ENCODE data around the gene CD101.
A peak's percentile ranks its signal among the peaks of the same experiment; 100 is the strongest.

CD101 gene

GRCh38 chr1:117010310-117010969 lies 8.9 kb downstream of the CD101 start:
- intact Hi-C loops (cut with DNase I) = no loop called here
- no peak for DNase-seq

DNA sequence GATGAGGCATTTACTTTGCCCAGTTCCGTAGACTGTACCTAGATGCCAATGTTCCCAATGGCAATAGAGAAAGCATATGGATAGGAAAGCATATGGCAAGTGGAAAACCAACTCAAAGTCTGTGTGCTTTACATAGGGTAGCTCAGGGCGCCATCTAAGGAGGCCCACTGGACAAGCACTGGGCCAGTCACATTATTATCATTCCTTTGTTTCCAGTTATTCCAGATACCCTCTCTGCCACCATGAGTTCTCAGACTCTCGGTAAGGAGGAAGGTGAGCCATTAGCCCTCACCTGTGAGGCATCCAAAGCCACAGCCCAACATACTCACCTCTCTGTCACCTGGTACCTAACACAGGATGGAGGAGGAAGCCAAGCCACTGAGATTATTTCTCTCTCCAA lies 9.8 kb downstream of the CD101 start:
- DNase-seq = no peak
- intact Hi-C loops (cut with DNase I) = no loop called here

DNA sequence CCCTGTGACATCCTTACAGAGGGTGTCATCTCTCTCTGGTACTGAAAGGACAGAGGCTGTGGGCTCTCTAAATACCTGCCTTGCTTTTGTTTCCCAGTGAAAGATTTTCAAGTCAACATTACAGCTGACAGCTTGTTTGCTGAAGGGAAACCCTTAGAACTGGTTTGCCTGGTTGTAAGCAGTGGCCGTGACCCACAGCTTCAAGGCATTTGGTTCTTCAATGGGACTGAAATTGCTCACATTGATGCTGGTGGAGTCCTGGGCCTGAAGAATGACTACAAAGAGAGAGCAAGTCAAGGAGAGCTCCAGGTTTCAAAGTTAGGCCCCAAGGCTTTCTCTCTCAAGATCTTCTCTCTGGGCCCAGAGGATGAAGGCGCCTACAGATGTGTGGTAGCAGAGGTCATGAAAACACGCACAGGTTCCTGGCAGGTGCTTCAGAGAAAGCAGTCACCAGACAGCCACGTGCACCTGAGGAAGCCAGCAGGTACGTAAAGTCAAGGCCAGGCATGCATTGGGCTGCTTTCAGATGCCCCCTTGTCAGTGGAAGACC lies 11.8 kb downstream of the CD101 start:
- DNase-seq = no peak
- intact Hi-C loops (cut with DNase I) = no loop called here

- DNase-seq = no peak
- intact Hi-C loops (cut with DNase I) = no loop called here
These were observed 12.6 kb downstream of the CD101 start for GRCh38 chr1:117014209-117014608.

- intact Hi-C loops (cut with DNase I) = no loop called here
- DNase-seq = no peak
These were observed 14.2 kb downstream of the CD101 start for GRCh38 chr1:117015724-117016123.

DNA sequence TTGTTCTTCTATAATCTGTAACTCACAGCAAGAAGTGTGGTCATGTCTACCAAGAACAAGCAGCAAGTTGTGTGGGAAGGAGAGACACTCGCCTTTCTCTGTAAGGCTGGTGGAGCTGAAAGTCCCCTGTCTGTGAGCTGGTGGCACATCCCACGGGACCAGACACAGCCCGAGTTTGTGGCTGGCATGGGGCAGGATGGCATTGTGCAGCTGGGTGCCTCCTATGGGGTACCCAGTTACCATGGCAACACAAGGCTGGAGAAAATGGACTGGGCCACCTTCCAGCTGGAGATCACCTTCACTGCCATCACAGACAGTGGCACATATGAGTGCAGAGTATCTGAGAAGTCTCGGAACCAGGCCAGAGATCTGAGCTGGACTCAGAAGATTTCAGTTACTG lies 15.5 kb downstream of the CD101 start:
- intact Hi-C loops (cut with DNase I) = no loop called here
- DNase-seq = peak in 5 of 10 donors; percentile 17 to 85 (median 75)

- intact Hi-C loops (cut with DNase I) = no loop called here
- peak in 5 of 10 donors; percentile 22 to 78 (median 33) for DNase-seq
These were observed 16.1 kb downstream of the CD101 start for GRCh38 chr1:117017648-117018047.

GRCh38 chr1:117020526-117021156 lies 19.1 kb downstream of the CD101 start:
- intact Hi-C loops (cut with DNase I) = no loop called here
- peak in 1 of 10 donors; percentile 31 for DNase-seq

DNA sequence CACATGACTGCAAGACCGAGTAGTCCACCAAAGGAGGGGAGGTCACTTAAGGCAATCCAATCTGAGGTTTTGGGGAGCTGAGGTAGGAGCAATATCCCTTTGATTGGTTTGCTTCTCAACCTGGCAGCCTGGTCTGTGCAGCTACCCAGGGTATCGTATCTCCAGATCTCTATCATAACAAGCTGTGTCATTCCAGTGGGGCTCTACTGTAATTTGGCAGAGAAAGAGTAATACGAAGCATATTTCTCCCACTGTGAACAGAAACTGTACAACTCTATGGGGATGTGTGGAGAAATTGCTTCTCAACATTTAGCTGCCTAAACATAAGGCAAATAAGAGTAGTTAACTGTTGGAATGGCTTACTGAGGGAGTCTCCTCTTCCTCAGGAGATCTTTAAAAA lies 20.6 kb downstream of the CD101 start:
- no peak for DNase-seq
- intact Hi-C loops (cut with DNase I) = no loop called here

DNA sequence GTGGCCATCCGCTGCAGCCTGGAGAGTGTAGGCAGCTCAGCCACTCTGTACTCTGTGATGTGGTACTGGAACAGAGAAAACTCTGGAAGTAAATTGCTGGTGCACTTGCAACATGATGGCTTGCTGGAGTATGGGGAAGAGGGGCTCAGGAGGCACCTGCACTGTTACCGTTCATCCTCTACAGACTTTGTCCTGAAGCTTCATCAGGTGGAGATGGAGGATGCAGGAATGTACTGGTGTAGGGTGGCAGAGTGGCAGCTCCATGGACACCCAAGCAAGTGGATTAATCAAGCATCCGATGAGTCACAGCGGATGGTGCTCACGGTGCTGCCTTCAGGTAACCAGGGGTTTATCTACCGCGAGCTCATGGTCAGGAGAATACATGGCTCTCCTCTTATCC lies 24.0 kb downstream of the CD101 start:
- DNase-seq = no peak
- intact Hi-C loops (cut with DNase I) = no loop called here

DNA sequence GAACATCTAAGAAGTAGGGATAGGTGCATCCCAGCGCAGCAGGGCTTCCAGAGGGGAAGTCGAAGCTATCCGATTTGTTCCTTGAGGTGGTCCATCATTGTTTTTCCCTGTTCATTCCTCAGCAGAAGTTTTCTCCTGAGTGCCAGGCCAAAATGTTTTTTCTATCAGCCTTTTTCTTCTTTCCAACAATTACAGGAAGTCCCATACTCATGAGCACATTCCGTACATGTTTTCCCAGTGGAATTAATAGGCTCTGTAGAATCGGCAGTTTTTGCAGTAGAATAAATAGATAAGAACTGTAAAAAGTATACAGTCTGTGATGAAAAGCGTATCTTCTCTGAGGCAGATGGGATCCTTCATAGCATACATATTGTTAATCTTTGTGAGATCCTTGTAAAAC lies 24.8 kb downstream of the CD101 start:
- DNase-seq = no peak
- intact Hi-C loops (cut with DNase I) = no loop called here

DNA sequence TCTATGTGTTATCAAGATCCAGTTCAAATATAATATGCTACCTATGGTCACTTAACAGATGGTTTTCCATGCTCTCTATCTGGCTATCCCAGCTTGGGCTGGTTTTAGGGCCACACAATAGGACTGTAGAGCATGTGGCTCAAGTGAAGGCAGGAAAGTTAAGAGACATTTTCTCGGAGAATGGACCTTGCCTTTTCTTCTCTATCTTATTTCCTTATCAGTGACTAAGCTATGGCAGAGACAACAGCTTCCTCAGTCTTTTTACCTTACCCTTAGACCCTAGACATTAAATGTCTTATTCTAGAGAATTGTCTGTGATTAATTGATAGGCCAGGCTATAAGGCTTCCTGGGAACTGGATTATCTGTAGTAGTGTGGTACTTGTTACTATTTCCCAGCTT lies 28.1 kb downstream of the CD101 start:
- DNase-seq = no peak
- intact Hi-C loops (cut with DNase I) = no loop called here

- no peak for DNase-seq
- intact Hi-C loops (cut with DNase I) = no loop called here
These were observed 28.8 kb downstream of the CD101 start for GRCh38 chr1:117030271-117030877.

DNA sequence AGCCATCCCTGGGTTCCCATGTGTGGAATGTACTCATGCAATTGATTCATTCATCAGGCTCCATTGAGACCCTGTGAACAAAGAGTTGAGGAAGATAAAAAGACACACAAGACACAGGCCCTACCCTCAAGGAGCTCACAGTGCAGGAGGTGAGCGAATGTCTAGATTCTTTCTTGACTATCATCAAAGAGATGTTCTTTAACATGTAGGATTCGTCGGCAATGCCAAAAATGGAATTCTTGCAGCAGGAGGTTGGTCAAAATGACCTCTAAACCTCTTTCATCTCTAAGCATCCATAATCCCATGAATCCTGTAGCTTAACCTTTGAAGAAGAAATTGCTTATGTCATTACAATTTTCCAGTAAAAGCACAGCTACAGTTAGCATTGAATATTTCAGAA lies 30.7 kb downstream of the CD101 start:
- DNase-seq = no peak
- intact Hi-C loops (cut with DNase I) = no loop called here

DNA sequence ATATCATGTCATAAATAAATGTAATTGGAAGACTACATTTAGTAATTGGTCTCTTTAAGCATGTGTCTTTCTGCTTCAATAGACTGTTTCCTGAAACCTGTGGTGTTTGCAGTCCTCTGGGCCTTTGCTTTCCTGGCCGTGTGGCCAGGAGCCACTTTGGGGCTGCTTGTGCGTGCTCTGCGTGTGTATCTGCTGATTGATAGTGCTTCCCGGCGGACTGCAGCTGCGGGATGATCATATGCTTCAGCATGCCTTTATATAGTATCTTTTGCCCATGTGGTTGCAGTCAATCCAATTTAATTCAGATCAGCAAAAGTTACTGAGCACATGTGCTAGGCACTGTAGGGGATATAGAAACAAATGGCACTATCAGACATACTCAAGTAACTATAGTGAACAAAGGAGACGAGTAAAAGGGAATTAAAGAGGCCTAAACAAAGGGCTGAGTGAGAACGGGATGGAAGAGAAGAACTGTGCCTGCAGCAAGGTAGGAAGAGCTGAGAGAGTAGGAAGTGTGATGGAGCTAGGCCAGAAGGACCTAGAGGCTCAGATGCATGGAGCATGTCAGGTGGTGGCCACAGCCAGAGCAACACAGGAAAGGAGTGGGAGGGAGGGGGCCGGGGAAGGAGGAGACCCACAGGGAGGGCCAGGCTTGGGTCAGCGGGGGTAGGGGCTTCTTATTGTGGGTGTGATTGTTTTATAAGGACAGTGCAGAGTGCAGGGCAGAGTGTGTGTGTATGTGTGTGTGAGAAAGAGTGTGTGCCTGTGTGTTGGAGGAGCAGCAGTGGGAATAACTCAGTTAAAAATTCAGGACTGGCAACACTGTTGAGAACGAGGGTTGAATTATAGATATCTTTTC lies 31.4 kb downstream of the CD101 start:
- intact Hi-C loops (cut with DNase I) = no loop called here

DNA sequence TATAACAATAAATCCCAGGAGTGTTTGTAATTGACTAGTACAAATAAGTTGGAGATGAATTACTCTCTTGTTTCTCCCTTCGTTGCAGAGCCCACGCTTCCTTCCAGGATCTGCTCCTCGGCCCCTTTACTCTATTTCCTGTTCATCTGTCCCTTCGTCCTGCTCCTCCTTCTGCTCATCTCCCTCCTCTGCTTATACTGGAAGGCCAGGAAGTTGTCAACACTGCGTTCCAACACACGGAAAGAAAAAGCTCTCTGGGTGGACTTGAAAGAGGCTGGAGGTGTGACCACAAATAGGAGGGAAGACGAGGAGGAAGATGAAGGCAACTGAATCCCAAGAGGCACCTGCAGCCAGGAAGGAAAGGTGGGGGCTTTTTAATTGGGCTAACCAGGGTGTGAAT lies 32.2 kb downstream of the CD101 start:
- intact Hi-C loops (cut with DNase I) = no loop called here
- no peak for DNase-seq

More for the DNA sequence above, 31.4 kb downstream of the CD101 start:
- DNase-seq = peak in 1 of 10 donors; percentile 86

DNA sequence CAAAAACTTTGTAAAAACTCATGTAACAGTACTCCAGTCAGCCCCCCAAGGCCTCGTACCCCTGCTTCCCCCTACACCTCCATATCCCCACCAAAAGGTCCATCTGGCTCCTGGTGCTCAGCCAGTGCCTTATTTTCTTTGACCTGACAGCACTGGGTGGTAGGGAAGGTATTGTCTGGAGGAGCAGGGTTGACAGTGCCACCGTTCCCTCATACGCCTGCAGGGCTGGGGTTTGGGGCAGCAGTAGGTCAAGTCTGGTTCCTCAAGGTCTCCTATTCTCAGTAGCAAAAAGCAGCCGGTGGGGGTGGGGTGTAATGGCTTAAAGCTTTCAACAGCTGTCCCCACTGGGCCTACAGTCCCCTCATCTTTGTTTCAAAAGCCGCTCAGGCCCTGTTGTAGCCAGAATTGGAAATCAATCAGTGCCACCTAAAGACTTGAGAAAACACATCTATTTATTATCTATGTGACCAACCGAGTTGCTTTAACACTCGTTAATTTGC lies 33.3 kb downstream of the CD101 start:
- intact Hi-C loops (cut with DNase I) = no loop called here
- peak in 1 of 10 donors; percentile 38 for DNase-seq

- DNase-seq = no peak
- intact Hi-C loops (cut with DNase I) = no loop called here
These were observed 34.5 kb downstream of the CD101 start for GRCh38 chr1:117036018-117036461.

DNA sequence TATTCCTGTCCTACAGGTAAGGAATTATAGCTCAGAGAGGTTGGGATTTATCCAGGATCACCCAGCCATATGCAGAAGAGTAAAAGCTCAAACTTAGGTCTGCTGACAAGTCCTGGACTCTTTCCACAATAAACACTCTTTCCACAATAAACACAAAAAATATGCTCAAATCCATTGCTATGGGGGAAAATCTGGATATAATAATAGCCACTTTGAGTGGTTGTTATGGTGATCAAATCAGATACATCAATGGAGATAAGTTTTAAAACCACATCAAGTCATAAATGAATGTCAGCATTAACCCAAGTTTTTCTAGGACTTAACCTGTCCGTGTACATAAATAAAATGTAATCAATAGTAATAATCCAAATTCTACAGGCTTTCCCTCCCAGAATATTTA lies 36.2 kb downstream of the CD101 start:
- no peak for DNase-seq
- intact Hi-C loops (cut with DNase I) = no loop called here

- intact Hi-C loops (cut with DNase I) = no loop called here
- DNase-seq = peak in 1 of 10 donors; percentile 63
These were observed 36.7 kb downstream of the CD101 start for GRCh38 chr1:117038236-117038635.

- DNase-seq = no peak
- intact Hi-C loops (cut with DNase I) = no loop called here
These were observed 42.7 kb downstream of the CD101 start for GRCh38 chr1:117044217-117044616.

All from posterior cingulate gyrus (tissue), 11 donors.